Stimulated activated CD8-positive, alpha-beta memory T cell treated with anti-CD3 and anti-CD28 coated beads, Interleukin-12 subunit alpha, Interleukin-12 subunit beta, amount 100 ng/mL, for 24 hours (primary cell): ENCODE results near the gene BOLA2B.
A peak's percentile ranks its signal among the peaks of the same experiment; 100 is the strongest.
"Not testable (repeated sequence)": the region's sequence is repeated elsewhere in the genome, so short reads cannot be mapped to it uniquely, and the experiment has no call there.

Experiments used
- DNase-seq: peaks from one replicate; pipeline ENCODE4 v3.0.0-alpha.2; 2020; ENCODE audit errors: extremely low read depth

BOLA2B gene

DNA sequence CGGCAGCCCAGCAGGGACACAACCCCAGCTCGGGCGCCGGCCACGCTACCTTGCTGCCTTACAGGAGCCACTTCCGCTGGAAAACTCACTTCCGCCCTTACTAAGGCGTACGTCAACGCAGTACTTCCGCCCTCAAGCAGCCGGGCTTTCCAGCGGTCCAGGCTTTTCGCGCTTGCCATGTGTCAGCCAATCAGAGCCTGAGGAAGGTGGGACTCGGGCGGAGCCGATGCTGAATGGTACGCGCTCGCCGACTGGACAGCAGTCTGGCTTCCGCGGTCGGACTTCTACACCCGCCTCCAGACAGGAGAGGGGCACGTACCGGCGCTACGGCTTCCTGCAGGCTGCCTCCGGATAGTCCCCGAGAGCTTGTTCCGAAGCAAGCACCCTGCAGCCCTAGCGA, at the start of gene BOLA2B, which contains the start of gene SLX1A:
BOLA2B (minus strand) TSS at position 52 of the 400 bp plus-strand sequence. CDS start 71 bp downstream, outside the sequence.
SLX1A (plus strand) TSS at position 261 of the 400 bp plus-strand sequence. CDS start 210 bp downstream, outside the sequence.
- not testable (repeated sequence) for DNase-seq

DNA sequence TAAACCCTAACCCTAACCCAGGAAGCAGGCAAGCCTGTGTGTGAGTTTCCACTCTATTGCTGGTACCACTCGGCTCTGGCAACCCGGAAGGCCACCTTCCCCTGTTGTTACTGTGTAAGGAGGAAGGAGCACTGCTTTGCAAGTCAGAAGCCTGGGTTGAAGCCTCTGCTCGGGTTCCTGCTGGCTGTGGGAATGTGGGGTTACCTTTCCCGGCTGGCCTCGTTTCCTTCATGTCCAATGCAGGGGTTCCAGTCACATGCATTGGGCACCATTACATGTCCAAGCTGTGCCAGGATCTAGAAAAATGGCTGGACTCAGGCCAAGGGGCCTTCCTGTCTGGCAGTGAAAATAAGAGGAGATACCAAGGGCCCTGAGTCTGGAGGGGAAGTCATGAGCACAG, 23.6 kb upstream of the BOLA2B start:
- not testable (repeated sequence) for DNase-seq

DNA sequence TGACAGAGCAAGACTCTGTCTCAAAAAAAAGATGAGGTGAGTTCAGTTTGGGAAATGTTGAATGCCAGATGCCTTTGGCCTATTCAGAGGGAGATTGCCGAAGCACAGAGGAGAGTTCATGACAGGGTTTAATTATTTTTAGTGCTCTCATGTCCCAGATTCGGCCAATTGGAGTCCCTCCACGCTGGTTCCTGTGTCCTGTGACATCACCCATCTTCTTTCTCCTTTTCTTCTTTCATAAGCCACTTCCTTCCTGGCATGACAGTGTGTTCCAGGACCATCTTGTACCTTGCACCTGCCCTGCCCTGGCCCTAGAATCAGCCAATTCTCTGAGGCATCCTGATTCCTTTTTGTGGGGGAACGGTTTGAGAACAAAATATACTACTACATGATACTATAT, 17.9 kb upstream of the BOLA2B start:
- DNase-seq, result not testable (repeated sequence)

DNA sequence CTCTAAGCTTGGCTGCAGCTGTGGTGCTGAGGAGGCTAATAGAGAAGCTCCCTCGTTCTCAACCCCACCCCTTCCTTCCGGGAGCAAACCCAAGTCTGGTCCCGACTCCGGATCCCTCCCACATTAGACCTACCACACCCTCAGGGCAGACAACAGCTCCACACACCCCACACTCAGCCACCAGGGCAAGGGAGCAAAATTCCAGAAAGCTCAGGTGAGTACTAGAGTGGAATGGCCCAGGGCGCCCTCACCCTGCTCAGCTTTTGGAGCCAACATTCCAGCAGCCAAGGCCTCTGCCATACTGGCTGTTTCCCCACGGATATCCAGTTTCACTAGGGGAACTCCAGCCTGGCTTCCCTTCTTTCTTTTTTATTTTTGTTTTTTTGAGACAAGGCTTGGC, 15.6 kb upstream of the BOLA2B start:
- DNase-seq, result not testable (repeated sequence)

DNA sequence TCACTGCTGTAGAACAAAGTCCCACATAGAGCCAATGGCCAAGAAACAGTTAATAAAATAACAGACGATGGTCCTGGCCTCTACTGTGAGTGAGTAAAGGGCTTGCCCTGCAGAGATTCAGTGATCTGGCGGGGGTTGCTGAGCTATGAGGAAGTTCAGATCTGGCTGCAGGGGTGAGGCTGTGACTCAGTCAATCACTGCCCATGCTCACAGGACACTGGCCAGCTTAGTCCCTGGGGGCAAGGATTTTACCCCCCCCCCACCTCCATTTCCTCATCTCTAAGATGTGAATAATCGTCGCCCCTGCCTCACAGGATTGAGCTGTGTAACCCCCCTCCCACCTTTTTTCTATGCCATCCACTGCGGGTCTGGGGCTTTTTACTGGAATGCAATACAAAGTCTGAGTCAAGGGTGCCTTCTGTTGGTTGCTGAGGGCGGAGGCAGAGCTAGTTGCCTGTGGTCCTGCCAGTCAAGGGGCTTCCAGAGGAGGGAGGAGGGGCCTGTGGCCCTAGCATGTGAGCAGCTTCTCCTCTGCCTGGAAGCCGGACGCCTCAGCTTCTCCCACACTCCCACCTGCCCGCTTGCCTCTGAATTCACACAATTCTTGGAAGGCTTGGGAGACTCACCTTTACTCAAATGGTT, 13.7 kb upstream of the BOLA2B start:
- not testable (repeated sequence) for DNase-seq

DNA sequence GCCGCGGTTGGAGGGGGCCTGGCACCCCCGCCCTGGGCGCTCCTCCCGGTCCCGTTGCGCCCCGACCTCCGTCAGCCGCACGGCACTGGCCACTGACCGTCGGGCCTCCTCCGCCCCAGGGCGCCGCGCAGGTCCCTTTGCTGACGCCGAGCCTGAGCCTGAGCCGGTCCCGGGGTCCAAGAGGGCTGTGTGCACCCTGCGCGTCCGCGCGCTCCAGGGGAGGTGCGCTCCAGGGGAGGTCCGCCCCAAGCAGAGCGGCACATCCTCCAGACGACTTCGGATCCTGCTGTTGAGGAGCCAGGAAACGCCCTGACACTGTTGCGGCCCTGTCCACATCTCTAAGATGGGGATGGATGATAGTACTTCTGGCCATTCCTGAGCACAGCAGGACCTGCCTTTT, 12.8 kb upstream of the BOLA2B start:
- not testable (repeated sequence) for DNase-seq

DNA sequence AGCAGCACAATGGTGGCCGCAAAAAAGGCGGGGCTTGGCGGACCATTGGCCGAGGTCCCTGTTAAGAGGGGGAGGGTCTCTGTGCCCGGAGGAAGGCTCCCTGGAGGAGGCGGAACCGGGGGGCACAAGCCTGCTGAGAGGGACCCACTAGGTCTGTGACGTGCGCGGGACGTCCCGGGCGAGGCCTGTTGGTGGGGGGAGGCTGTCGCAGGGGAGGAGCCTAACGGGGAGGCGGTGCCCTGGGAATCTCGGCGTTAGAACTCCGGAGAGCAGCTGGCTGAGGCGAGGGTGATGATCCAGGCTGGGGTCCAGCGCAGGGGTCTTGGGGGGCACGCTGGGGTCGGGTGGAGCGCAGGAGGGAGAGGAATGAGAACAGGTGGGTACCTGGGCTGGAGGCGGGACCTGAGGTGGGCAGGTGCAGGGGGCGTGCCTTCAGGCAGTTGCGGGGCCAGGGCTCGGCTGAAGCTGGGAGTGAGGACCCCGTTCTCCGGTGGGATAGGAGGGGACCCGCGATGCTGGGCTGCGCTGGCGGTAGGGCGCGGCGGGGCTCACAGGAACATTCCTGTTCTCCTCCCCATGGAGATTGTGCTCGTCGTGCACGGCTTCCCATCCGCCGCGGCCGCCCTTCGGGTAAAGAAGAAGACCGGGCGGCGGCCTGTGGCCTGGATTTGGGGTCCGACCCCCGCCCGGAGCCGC, 12.2 kb upstream of the BOLA2B start:
- not testable (repeated sequence) for DNase-seq

DNA sequence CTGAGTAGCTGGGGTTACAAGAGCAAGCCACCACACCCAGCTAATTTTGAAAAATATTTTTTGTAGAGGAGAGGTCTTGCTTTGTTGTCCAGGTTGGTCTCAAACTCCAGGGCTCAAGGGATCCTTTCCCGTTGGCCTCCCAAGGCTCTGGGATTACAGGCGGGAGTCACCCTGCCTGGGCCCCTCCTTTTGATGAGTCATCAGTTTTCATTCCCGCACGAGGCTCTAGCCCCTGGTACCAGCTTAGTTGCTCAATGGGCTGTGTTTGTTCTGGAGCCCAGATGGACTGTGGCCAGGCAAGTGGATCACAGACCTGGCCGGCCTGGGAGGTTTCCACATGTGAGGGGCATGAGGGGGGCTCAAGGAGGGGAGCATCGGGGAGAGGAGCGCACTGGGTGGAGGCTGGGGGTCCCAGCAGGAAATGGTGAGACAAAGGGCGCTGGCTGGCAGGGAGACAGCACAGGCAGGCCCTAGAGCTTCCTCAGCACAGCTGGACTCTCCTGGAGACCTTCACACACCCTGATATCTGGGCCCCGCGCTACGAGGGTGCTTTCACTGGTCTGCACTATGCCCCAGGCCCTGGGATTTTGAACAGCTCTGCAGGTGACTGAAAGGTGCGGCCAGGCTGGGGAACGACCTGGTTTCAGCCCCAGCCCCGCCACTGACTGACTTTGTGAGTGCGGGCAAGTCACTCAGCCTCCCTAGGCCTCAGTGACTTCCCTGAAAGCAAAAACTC, 6.3 kb upstream of the BOLA2B start:
- not testable (repeated sequence) for DNase-seq

DNA sequence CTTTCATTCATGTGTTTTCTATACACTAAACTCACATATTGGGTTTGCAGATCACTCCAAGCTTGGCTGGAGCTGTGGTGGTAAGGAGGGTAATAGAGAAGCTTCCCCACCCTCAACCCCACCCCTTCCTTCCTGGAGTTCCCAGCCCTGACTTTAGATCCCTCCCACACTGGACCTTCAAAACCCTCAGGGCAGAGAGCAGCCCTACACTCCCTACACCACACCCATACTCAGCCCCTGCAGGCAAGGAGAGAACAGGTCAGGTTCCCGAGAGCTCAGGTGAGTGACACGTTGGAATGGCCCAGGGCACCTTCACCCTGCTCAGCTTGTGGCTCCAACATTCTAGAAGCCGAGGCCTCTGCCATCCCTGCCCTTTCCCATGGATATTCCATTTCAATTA, 5.6 kb upstream of the BOLA2B start, which contains the start of gene SULT1A3:
SULT1A3 (plus strand) TSS at position 207 of the 400 bp plus-strand sequence. CDS start 1,474 bp downstream, outside the sequence.
- DNase-seq, result not testable (repeated sequence)

DNA sequence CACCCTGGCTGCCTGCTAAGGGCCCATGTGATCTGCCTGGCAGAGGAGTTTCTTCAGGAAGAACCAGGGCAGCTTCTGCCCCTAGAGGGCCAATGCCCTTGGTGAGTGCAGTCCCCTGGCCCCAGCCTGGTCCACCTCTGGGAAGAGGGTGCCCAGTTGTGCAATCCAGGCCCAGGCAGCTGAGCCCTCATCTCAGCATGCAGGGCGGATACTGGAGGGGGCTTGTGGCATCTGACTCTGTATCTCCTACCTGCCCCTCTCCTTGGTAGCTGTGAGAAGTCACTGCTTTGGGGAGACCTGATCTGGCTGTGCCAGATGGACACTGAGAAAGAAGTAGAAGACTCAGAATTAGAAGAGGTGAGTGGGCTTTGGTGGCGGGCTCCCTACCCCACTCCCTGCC, 3.5 kb upstream of the BOLA2B start:
- not testable (repeated sequence) for DNase-seq

DNA sequence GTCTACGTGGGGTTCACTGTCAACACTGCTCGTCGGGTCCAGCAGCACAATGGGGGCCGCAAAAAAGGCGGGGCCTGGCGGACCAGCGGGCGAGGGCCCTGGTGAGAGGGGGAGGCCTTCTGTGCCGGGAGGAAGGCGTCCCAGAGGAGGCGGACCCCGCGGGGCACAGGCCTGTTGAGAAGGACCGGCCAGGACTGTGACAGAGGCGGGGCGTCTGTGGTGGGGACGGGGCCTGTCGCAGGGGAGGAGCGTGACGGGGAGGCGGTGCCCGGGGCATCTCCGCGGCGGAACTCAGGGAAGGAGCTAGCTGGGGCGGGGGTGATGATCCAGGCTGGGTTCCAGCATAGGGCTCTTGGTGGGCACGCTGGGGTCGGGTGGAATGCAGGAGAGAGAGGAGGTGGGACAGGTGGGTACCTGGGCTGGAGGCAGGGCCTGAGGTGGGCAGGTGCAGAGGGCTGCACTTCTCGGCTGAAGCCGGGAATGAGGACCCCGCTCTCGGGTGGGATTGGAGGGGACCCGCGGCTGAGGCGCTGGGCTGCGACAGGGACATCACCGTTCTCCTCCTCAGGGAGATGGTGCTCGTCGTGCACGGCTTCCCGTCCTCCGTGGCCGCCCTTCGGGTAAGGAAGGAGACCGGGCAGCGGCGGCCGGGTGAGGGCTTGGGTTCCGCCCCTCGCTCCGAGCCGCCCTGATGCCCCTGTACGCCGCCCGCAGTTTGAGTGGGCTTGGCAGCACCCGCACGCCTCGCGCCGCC, 883 bp upstream of the BOLA2B start:
- not testable (repeated sequence) for DNase-seq

DNA sequence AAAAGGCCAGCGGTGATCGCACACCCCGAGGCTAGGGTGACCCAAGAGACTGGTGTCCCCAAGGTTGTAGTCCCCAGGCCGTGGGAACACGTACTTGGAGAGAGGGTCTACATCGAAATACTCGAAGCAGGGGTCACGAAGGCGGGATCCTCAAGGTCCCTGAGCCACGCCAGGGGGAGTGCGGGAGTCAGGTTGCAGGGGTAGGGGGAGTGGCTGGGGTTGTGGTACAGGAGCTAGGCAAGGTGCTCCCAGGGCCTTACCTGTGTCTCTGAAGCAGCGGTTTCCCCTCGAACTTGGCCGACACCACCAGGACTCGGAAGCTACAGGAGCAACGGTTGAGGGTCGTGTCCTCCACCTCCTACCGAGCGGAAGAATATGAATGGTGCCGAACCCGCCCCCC, 368 bp downstream of the BOLA2B start:
- not testable (repeated sequence) for DNase-seq

DNA sequence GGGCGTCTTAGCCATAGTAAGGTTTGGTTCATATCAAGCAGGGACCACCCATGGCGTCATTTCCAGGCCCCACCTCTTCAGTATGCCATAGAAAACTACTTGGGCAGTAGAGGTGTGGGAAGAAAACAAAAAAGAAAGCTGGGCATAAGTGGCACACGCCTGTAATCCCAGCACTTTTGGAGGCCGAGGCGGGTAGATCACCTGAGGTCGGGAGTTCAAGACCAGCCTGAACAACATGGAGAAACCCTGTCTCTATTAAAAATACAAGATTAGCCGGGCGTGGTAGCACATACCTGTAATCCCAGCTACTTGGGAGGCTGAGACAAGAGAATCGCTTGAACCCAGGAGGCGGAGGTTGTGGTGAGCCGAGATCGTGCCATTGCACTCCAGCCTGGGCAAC, 2.3 kb downstream of the BOLA2B start:
- DNase-seq, result not testable (repeated sequence)

DNA sequence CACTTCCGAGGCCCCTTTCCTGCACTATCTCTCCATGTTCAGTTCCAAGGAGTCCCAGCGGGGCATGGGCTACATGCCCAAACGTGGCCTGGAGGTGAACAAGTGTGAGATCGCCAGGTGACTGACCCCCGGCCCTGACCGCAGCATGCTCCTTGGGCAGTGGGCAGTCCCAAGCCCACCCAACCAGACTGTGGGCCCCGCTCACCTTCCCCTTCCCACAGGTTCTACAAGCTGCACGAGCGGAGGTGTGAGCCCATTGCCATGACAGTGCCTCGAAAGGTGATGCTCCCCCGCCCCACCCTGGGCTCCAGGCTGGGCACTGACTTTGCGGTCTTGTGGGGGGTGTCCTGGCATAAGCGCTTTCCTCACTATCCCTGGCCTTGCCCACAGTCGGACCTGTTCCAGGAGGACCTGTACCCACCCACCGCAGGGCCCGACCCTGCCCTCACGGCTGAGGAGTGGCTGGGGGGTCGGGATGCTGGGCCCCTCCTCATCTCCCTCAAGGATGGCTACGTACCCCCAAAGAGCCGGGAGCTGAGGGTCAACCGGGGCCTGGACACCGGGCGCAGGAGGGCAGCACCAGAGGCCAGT, 5.4 kb downstream of the BOLA2B start:
- DNase-seq, result no peak

DNA sequence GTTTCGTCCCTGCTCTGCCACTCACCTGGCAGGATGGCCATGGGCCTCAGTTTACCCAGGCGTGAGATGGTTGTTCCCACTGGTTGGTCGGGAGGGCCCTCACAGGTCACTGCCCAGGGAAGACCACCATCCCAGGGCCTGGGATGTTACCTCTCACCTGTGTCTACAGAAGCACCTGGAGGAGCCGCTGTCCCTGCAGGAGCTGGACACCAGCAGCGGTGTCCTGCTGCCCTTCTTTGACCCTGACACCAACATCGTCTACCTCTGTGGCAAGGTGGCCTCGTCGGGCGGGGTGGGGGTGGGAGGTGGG, 6.0 kb downstream of the BOLA2B start:
- no peak for DNase-seq

DNA sequence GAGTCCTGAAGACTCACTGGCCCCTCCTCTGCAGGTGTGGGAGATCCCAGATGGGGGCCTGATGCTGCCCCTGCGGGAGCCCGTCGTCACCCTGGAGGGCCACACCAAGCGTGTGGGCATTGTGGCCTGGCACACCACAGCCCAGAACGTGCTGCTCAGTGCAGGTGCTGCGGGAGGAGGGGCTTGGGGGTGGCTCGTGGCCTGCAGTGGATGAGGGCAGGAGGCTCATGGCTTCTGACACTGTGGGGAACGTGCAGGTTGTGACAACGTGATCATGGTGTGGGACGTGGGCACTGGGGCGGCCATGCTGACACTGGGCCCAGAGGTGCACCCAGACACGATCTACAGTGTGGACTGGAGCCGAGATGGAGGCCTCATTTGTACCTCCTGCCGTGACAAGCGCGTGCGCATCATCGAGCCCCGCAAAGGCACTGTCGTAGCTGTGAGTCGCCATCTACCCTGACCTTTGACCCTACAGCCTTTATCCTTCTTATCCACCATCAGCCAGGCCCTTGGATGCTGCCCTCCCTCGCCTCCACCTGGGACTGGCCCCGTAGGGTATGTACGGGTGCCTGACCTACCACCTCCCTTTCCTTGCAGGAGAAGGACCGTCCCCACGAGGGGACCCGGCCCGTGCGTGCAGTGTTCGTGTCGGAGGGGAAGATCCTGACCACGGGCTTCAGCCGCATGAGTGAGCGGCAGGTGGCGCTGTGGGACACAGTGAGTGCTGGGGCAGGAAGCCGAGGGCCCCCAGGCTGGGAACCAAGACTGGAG, 6.5 kb downstream of the BOLA2B start:
- DNase-seq, result peak; percentile 70

DNA sequence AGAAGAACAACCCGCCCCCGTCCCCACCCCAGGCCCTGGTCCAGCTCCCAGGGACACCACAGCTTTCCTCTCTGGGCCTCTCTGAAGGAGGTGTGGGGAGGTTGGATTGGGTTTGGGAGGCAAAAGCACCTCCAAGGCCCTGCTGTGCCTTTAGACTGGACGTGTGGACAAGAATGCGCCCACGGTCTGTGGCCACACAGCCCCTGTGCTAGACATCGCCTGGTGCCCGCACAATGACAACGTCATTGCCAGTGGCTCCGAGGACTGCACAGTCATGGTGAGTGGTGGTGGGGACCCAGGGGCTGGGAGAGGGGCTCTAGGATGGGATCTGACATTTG, 7.1 kb downstream of the BOLA2B start:
- DNase-seq, result no peak

DNA sequence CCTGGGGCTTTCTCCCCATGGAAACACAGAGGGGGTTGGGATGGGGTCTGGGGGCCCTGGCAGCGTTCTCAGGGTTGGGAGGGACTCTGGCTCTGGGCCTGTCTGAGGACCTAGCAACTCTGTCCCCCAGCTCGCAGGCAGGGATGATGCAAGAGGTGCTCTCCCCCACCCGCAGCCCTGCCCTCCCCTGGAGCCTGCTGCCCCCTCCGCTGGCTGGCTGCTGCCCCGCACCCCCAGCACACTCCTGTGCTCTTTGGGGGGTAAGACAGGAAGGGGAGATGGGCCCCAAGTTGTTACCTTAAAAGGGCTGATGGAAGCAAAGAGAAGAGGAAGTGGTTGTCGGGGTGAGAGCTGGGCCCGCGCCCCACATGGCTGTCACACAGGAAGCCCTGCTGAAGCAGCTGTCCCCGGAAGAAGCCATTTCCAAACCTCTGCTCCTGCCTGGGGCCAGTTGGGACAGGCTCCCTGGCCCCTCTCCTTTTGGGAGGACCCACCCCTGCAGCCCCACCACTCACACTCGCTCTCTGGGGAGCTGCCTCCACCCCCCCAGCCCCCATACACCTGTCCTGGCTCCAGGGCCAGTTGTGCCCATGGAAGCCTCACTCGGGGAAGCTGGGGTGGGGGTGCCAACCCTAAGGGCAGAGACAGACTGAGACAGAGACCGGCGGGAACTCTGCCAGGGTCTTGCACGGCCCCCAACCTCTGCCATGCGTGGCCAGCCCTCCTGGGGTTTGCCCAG, 7.6 kb downstream of the BOLA2B start:
- peak; percentile 59 for DNase-seq

DNA sequence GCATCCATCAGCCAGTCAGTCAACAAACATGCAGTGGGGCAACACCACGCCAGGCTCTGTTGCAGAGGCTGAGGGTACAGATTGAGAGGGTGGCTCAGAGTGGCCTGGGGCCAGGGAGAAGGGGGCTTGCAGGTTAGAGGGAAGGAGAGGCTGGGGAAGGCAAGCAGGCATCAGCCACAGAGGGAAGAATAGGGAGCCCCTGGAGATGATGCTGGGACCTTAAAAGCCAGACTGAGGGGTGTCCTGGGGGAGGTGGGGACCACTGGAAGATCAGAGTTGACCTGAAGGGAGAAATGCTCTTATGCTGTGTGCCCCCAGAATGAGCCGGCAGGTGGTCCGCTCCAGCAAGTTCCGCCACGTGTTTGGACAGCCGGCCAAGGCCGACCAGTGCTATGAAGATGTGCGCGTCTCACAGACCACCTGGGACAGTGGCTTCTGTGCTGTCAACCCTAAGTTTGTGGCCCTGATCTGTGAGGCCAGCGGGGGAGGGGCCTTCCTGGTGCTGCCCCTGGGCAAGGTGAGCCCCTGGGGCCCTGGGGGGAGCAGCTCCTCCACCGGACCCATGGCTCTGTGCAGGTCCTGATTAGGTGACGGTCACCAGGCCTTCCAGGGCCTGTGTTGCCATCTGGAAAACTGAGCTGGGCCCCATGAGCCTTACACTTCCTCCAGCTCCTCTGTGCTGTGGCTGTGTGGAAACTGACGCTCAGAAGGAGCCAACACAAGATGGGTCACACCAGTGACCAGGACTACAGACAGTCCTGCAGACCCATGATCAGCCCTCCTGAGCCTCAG, 8.4 kb downstream of the BOLA2B start:
- peak; percentile 7 for DNase-seq
